Astrocyte (in vitro differentiated cells and primary cell): ENCODE measurements around the gene SLC15A1. TPM values are rescaled to one million over a fixed set of nuclear protein-coding genes. Genes with fewer than 3 reads are reported as not detected.

Experiments
- DNase-seq: peaks from one replicate; pipeline ENCODE4 v3.0.0-alpha.2; 2010; ENCODE audit warnings: low read depth
- FAIRE-seq: peaks from 2 replicates; lab custom pipeline; 2011; peaks lifted over from hg19 to GRCh38; lab: Jason Lieb, UNC
- H2AFZ ChIP-seq: 2 replicates; pipeline ENCODE4 v1.6.0; 2012; ENCODE audit warnings: low read depth, low read length, inconsistent platforms
- H3K27ac ChIP-seq: 2 replicates; pipeline ENCODE4 v1.5.1; 2011; ENCODE audit warnings: low read depth, low read length, inconsistent platforms
- H3K27me3 ChIP-seq: 2 replicates; pipeline ENCODE4 v1.6.0; 2011; ENCODE audit warnings: low read length, inconsistent platforms; ENCODE audit not compliant: insufficient read depth
- H3K36me3 ChIP-seq: 2 replicates; pipeline ENCODE4 v1.5.1; 2011; ENCODE audit warnings: low read length, inconsistent platforms; ENCODE audit not compliant: insufficient read depth
- H3K4me1 ChIP-seq: 2 replicates; pipeline ENCODE4 v1.5.1; 2011; ENCODE audit warnings: low read length, inconsistent platforms; ENCODE audit not compliant: insufficient read depth
- H3K4me2 ChIP-seq: 2 replicates; pipeline ENCODE4 v1.6.0; 2012; ENCODE audit warnings: low read length, inconsistent platforms
- H3K4me3 ChIP-seq: 2 replicates; pipeline ENCODE4 v1.5.1; 2011; ENCODE audit warnings: low read depth, mild to moderate bottlenecking, low read length, inconsistent platforms; ENCODE audit not compliant: insufficient read depth
- H3K79me2 ChIP-seq: 2 replicates; pipeline ENCODE4 v1.6.0; 2012; ENCODE audit warnings: mild to moderate bottlenecking, low read length, inconsistent platforms; ENCODE audit not compliant: insufficient read depth
- H3K9ac ChIP-seq: 2 replicates; pipeline ENCODE4 v1.6.0; 2012; ENCODE audit warnings: mild to moderate bottlenecking, low read length, inconsistent platforms
- H3K9me3 ChIP-seq: 2 replicates; pipeline ENCODE4 v1.5.1; 2012; ENCODE audit warnings: low read depth, mild to moderate bottlenecking, low read length, inconsistent platforms; ENCODE audit not compliant: insufficient read depth
- H4K20me1 ChIP-seq: 2 replicates; pipeline ENCODE4 v1.6.0; 2012; ENCODE audit warnings: low read length, inconsistent platforms; ENCODE audit not compliant: insufficient read depth
- H3K27ac Mint-ChIP-seq: one replicate; pipeline ENCODE4 v1.8.0; 2021; ENCODE audit warnings: mild to moderate bottlenecking, mixed read lengths; ENCODE audit not compliant: unreplicated experiment
- H3K27me3 Mint-ChIP-seq: one replicate; pipeline ENCODE4 v1.8.0; 2021; ENCODE audit warnings: low read depth, mixed read lengths; ENCODE audit not compliant: unreplicated experiment
- H3K36me3 Mint-ChIP-seq: one replicate; pipeline ENCODE4 v1.8.0; 2021; ENCODE audit warnings: low read depth, mixed read lengths; ENCODE audit not compliant: unreplicated experiment
- H3K4me1 Mint-ChIP-seq: one replicate; pipeline ENCODE4 v1.8.0; 2021; ENCODE audit warnings: low read depth, mixed read lengths; ENCODE audit not compliant: unreplicated experiment
- H3K4me3 Mint-ChIP-seq: one replicate; pipeline ENCODE4 v1.8.0; 2021; ENCODE audit warnings: mild to moderate bottlenecking, moderate library complexity, mixed read lengths; ENCODE audit not compliant: unreplicated experiment
- H3K9me3 Mint-ChIP-seq: one replicate; pipeline ENCODE4 v1.8.0; 2021; ENCODE audit warnings: mild to moderate bottlenecking, mixed read lengths; ENCODE audit not compliant: unreplicated experiment
- EZH2 ChIP-seq: IDR thresholded peaks from 2 replicates; pipeline ENCODE4 v1.6.1; 2012; ENCODE audit warnings: mild to moderate bottlenecking, low read length, inconsistent platforms; ENCODE audit not compliant: insufficient read depth
- total RNA-seq: library from RNA; stranded (reverse); gene quantifications from 2 replicates; pipeline ENCODE4 v1.2.1, GENCODE V29; 2021
- TF ChIP-seq, protein P1 (sequence below): IDR thresholded peaks from 2 replicates; pipeline ENCODE4 v1.5.1; 2011; ENCODE audit warnings: low read depth, mild to moderate bottlenecking, inconsistent platforms, low read length, moderate library complexity; ENCODE audit not compliant: insufficient read depth

Gene SLC15A1
- total RNA-seq, 1 donor from 2014 or later = not detected

DNA sequence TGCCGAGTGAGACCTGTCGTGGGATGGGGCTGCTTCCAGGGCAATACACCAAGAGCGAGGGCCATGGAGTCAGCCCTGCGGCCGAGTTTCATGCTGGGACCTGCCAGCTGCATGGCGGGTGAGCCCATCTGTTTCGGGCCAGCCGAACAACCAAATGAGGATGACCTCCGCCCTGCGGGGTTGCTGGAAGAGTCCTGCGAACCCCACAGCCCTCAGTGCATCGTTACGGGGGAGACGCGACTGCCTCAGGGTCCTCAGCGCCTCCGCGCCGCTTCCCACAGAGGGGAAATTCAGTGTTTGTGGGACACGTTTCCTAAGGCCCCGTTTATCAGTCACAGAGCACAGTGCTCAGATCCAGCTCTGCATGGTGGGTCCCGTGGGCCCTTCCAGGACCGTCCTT is 22.0 kb downstream of the SLC15A1 start:
- Mint-ChIP-seq H3K27me3 (peaks cover 23% of the 10 kb centered on the region), H3K4me3 (no peak overlapping the region), H3K36me3 (no peaks in the 10 kb centered on the region), H3K9me3 (peaks cover 4% of the 10 kb centered on the region), H3K27ac (no peak overlapping the region), H3K4me1 (no peaks in the 10 kb centered on the region)
- Histone ChIP-seq H3K36me3 (no peaks in the 10 kb centered on the region), H3K4me2 (no peak overlapping the region), H3K79me2 (no peaks in the 10 kb centered on the region), H2AFZ (no peak overlapping the region), H3K9ac (no peak overlapping the region), H3K27me3 (no peaks in the 10 kb centered on the region), H3K27ac (no peak overlapping the region), H3K4me3 (no peak overlapping the region), H3K9me3 (no peaks in the 10 kb centered on the region), H4K20me1 (no peaks in the 10 kb centered on the region), H3K4me1 (no peaks in the 10 kb centered on the region)
- DNase-seq (no peak), FAIRE-seq (no peak)
- TF ChIP-seq, protein P1, sequence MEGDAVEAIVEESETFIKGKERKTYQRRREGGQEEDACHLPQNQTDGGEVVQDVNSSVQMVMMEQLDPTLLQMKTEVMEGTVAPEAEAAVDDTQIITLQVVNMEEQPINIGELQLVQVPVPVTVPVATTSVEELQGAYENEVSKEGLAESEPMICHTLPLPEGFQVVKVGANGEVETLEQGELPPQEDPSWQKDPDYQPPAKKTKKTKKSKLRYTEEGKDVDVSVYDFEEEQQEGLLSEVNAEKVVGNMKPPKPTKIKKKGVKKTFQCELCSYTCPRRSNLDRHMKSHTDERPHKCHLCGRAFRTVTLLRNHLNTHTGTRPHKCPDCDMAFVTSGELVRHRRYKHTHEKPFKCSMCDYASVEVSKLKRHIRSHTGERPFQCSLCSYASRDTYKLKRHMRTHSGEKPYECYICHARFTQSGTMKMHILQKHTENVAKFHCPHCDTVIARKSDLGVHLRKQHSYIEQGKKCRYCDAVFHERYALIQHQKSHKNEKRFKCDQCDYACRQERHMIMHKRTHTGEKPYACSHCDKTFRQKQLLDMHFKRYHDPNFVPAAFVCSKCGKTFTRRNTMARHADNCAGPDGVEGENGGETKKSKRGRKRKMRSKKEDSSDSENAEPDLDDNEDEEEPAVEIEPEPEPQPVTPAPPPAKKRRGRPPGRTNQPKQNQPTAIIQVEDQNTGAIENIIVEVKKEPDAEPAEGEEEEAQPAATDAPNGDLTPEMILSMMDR = no peak
- TF ChIP-seq EZH2 = no peak

DNA sequence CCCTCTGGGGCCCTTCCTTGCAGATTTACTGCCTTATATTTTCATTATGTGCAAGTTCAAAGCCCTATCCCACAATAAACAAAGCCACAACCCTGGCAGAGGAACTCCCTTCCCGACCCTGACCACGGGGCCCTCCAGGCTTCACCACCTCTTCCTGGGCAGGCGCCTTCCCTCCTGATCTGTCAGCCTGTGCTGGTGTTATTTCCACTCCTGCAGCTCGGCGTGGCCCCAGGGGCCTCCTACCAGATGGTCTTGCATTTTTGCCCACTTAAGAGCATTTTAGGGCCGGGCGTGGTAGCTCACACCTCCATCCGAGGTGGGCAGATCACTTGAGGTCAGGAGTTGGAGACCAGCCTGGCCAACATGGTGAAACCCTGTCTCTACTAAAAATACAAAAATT is 22.8 kb downstream of the SLC15A1 start:
- Mint-ChIP-seq H3K36me3 (no peaks in the 10 kb centered on the region), H3K27ac (no peak overlapping the region), H3K9me3 (peaks cover 4% of the 10 kb centered on the region), H3K27me3 (peaks cover 27% of the 10 kb centered on the region), H3K4me3 (no peak overlapping the region), H3K4me1 (no peaks in the 10 kb centered on the region)
- H3K36me3 ChIP-seq = no peaks in the 10 kb centered on the region
- no peaks in the 10 kb centered on the region for H3K79me2 ChIP-seq
- no peaks in the 10 kb centered on the region for H3K27me3 ChIP-seq
- no peak overlapping the region for H3K27ac ChIP-seq
- no peaks in the 10 kb centered on the region for H4K20me1 ChIP-seq
- no peak for FAIRE-seq
- H2AFZ ChIP-seq = no peak overlapping the region
- TF ChIP-seq, protein P1 = no peak
- TF ChIP-seq EZH2 = no peak
- no peak overlapping the region for H3K9ac ChIP-seq
- no peaks in the 10 kb centered on the region for H3K4me1 ChIP-seq
- no peaks in the 10 kb centered on the region for H3K9me3 ChIP-seq
- DNase-seq = no peak
- H3K4me2 ChIP-seq = no peak overlapping the region
- H3K4me3 ChIP-seq = no peak overlapping the region

DNA sequence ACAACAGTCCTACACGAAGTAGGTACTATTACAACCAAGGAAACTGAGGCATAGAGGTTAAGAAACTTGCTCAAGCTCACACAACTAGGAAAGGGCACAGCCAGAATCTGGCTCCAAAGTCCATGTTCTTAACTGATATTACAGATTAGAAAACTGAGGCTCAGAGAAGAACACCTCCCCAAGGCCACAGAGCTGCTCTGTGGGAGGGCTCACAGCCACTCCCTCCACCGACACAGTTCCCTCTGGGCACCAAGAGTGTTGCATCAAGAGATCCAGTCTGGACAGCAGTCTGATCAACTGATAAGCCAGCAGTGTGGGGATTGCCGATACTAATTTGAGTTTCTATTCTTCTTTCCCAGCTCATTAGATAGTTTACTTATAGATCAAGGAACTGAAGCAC is 29.5 kb downstream of the SLC15A1 start:
- no peak for FAIRE-seq
- Mint-ChIP-seq H3K4me1 (no peaks in the 10 kb centered on the region), H3K4me3 (no peak overlapping the region), H3K36me3 (no peaks in the 10 kb centered on the region), H3K27ac (no peak overlapping the region), H3K27me3 (peaks cover 19% of the 10 kb centered on the region), H3K9me3 (peaks cover 2% of the 10 kb centered on the region)
- Histone ChIP-seq H3K4me1 (no peaks in the 10 kb centered on the region), H3K36me3 (no peaks in the 10 kb centered on the region), H4K20me1 (no peaks in the 10 kb centered on the region), H3K79me2 (no peaks in the 10 kb centered on the region), H3K27me3 (no peaks in the 10 kb centered on the region), H3K9ac (no peak overlapping the region), H3K4me2 (no peak overlapping the region), H3K9me3 (no peaks in the 10 kb centered on the region), H2AFZ (no peak overlapping the region), H3K27ac (no peak overlapping the region), H3K4me3 (no peak overlapping the region)
- DNase-seq = no peak
- no peak for TF ChIP-seq EZH2
- TF ChIP-seq, protein P1 = no peak
